HG03354 (cell line): Measurements from ENCODE around the gene LSS.
"Not testable (repeated sequence)": the region's sequence is repeated elsewhere in the genome, so short reads cannot be mapped to it uniquely, and the experiment has no call there.

Experiments used
- ATAC-seq: cut with Tn5 transposase; IDR thresholded peaks from one replicate; pipeline ENCODE4 v1.9.1; 2021; ENCODE audit warnings: mild to moderate bottlenecking; ENCODE audit not compliant: unreplicated experiment, poor library complexity, severe bottlenecking

The LSS gene

DNA sequence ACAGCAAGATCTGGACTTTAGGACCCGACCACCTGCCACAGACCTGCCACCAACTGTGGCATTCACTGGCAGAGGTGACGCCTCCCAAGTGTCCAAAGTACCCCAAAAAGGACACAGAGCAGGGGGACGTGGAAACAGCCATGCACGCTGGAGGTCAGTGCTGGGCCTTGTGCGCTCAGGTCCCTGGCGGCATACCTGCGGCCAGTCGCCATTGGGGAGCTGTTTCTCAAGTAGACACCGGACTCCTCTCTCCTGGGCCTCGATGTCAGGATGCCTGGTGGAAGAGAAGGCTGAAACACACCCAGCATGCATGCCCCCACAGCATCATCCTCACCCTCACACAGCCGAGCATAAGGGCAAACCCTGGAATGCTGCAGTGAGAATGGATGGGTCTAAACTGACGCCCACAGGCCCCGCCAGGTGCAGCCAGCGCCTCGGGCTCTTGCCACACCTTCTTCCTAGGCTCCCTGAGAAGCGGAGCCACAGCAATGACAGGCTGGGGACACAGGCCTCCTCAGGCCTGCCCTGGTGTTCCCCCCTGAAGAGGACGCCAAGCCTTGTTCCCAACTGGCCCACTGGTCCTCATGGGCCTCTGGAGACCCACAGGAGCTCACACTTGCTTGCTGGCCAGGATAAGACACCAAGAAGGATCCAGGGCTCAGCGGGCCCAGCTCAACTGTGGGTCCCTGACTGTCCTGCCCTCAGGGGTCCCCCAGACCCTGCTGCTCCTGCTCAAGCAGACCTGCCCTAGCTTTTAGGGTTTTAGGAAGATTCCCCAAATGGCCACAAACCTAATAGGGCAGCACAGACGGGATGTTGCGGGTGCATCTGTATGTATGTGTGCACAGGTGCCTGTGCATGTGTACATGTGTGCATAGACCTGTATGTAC lies 36.6 kb downstream of the LSS start:
- no peak for ATAC-seq

DNA sequence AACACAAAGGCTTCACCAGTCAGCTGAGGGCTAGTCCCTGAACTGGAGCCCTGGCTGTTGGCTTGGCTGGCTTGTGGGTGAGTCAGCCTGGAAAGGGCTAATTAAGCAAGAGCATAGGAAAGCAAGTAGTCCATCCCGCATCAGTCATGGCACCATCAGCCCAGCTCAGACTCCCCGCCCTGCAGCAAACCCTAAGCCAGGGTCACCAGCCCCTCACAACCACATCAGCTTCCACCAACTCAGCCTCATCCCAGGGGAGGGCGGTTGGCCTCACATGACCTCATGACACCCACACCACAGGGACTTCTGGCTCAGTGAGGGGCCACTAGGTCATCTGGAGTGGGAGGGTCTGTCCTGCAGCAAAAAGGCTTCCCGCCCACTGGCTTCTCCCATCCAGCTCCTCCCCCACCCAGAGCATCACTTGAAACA lies 37.3 kb downstream of the LSS start:
- no peak for ATAC-seq

DNA sequence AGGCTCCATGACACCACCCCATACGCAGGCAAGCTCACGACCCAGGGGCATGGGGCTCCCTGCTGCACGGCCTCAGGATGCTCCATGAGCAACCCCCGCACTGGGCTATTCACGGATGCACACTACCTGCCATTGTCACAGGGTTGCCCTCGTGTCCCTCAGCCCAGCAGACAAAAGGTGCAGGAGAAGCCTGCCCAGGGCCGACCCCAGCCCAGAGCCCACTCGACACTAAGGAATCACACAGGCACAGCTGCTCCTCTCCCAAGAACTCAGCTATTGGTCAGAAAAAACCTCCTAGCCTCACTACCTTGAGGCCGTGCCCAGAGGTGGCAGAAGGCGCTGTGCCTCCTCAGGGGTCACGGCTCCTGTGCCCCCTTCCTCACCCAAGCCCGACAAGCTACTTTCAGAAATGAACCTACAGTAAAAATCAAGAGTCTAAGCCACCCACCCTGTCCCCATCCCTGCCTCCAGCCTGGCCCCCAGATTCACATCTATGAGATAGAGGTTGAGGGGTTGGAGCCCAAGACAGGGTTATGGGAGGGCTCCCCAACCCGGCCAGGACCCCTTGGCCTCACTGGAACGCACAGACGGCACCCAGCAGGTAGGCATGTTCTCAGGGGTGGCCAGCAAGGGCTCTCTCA lies 38.0 kb downstream of the LSS start:
- no peak for ATAC-seq

DNA sequence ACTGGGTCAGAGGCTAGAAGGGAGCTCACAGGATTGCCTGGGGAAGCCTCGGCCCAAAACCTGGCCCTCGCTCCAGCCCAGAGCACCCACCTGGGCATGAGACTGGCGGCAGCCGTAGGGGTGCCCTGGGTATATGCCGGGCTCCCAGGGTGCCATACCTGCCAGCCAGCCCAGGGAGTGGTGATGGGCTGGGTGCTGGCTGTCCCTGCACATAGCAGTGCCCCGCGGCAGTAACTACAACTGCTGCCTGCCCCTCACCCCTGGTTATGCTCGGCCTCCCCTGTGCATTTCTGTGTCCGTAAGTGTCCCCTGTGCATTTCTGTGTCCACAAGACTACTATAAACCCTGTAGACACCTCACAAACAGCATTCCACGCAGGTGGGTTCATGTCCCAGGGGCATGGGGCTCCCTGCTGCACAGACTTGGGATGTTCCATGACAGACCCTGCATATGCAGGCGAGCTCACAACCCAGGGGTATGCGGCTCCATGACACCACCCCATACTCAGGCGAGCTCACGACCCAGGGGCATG lies 38.5 kb downstream of the LSS start:
- no peak for ATAC-seq

DNA sequence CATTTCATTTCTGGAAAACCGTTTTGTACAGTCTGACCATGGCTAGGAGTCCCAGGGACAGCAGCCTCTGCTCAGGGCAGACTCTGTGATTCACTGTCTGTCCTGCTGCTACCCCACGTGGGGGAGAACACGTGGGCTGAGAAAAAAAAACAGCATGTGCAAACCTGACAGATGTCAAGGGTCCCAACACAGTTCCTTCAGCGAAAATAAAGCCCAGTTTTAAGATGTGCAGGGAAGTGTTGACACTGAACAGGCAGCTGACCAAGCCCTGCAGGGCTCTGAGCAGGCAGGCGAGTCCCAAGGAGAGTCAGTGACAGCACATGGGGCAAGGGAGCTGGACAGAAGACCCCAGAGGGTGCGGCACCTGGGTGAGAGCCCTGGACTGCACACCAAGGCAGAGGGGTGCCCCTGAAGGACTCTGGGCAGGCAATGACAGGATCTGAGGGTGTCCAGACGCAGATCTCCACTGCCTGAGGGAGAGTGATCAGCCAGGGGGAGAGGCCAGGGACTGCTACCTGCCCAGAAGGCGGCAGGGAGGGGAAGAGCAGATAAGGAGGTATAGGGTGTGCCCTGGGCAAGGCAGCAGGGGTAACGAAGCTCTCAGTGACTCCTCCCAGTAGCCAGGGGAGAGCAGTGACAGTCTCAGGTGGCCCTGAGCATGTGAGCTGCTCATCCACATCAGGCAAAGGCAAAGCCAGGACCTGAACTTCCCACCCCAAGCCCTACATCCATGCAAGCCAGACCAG lies 39.2 kb downstream of the LSS start:
- no peak for ATAC-seq

DNA sequence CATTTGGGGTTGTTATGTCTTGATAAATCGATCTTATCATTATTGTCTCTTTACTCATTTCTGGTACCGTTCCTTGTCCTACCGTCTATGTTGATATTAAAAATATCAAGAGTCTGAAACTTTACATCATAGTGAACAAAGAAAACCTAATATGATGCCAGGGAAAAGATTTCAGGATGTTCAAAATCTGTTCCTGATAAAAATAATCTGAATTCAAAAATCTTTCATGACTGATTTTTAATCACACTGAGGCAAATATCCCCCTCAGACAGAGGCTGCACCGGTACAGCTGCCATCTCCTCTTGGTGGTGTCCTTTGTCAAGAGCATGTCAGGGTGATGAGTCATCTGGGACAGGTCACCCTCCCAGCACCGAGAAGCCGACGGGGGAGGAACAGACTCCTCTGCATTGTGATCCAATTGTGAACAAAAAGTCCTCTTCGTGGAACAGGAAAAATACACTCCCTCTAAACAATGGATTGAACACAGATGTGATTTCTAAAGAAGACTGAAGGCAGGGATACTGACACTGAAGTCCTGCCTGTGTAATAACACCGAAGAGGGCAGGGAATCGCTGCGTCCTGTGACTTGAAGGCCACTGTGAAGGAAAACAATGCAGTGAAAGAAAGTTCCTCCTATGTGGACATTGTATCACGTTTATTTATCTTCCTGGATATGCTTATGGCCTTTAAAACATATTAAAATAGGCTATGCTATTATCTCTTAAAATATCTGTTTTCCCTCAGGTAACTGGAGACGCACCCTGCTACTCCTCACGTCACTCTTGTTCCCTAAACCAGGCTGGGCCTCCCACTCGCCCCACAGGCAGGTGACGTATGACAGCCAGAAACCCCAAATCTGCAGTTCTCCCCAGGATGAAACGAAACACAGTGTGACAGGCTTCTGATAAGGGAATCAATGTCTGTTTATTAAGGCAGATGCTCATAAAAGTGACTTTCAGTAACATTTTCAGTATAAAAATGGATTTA lies 40.1 kb downstream of the LSS start:
- no peak for ATAC-seq

DNA sequence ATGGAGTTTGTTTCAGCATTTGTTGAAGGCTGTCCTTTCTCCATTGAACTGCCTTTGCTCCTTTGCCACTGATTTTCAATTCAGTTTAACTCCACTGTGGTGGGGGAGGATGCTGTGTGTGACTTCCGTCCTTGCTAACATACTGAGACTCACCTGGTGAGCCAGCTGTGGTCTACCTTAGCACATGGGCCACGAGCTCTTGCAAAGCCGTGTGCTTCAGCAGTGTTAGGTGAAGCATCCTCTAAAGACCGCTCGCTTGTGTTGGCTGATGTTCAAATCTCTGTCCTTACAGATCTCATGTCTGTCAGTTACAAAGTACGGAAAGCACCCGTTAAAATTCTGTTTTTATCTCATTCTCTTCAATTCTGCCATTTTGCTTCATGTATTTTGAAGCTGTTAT lies 40.8 kb downstream of the LSS start:
- ATAC-seq: no peak

DNA sequence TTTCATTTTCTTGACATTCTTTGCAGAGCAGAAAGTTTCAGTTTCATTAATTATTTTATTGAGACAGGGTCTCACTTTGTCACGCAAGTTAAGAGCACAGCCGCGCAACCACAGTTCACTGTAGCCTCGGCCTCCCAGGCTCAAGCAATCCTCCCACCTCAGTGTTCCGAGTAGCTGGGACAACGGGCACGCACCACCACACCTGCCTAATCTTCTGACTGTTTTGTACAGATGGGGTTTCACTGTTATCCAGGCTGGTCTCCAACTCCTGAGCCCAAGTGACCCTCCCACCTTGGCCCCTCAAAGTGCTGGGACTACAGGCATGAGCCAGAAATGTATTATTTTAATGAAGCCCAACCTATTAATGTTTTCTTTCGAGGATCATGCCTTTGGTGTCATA lies 41.3 kb downstream of the LSS start:
- ATAC-seq: no peak

DNA sequence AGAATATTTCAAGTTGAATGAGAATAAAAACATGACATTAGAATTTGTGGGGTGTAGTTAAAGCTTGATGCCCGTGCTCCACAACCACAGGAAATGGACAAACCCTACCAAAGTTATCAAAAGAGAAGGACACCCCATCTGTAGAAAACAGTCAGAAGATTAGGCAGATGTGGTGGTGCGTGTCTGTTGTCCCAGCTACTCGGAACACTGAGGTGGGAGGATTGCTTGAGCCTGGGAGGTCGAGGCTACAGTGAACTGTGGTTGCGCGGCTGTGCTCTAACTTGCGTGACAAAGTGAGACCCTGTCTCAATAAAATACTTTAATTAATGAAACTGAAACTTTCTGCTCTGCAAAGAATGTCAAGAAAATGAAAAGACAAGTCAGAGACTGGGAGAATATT lies 42.9 kb downstream of the LSS start:
- ATAC-seq: no peak

DNA sequence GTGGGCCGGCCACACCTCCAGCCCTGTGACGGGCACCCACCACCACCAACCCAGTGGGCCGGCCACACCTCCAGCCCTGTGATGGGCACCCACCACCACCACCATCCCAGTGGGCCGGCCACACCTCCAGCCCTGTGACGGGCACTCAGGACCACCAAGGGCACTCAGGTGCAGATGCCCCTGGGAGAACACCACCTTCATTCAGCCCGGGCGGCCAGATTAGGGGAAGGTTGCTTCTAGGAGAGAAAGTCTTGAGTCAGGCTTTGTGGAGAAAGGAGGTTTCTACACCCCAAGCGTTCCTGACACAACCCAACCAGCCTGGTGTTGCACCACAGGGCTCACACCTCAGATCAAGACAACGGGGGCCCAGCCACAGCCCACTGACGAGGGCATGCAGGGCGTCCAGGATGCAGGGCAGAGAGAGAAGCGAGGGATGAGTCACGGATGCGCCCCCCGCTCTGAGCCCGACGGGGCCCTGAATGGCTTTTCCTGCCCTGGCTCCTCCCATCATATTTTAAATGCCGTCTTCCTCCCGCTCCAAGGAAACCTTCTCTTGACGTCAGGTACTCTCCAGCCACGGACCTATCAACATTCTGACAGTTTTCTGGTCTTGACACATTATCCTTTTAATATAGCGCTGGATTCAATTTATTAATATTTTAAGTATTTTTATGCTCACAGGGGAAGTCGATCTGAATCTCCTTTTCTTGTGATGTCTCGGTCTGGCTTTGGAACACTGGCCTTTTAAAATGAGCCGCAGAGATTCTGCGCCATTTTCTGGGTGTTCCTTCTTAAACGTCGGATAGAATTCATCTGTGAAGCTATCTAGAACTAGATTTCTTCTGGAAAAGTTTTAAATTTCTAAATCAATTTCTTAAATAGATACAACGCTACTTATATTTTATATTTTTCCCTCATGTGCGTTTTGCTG lies 43.7 kb downstream of the LSS start:
- peak; percentile 72 for ATAC-seq

DNA sequence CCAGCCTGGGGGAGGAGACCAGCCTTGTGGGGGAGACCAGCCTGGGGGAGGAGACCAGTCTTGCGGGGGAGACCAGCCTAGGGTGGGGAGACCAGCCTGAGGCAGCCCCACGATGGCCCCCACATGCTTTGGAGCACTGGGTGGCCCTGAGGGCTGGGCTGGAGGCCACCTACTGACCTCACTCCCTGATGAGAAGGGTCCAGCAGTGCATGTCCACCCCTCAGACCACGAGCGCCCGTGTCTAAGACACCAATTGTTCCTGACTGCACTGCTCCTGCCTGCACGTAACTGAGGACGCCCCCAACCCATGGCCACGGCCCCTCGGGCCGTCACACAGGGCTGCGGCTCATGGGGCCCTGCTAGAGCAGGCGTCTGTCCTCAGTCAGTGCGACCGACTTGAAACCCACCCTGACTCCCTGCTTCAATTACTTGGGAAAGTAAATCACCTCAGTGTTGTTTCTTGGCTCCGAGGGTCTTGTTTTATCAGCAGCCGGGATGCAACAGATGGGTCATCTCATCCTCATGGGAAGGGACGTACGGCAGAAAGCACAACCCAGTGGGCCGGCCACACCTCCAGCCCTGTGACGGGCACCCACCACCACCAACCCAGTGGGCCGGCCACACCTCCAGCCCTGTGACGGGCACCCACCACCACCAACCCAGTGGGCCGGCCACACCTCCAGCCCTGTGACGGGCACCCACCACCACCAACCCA lies 44.5 kb downstream of the LSS start, which contains the start of gene SPATC1L:
Gene SPATC1L, minus strand, starts transcription at position 550 of the 715 bp plus-strand sequence. CDS start 1,643 bp downstream, outside the sequence.
- peak; percentile 71 for ATAC-seq

DNA sequence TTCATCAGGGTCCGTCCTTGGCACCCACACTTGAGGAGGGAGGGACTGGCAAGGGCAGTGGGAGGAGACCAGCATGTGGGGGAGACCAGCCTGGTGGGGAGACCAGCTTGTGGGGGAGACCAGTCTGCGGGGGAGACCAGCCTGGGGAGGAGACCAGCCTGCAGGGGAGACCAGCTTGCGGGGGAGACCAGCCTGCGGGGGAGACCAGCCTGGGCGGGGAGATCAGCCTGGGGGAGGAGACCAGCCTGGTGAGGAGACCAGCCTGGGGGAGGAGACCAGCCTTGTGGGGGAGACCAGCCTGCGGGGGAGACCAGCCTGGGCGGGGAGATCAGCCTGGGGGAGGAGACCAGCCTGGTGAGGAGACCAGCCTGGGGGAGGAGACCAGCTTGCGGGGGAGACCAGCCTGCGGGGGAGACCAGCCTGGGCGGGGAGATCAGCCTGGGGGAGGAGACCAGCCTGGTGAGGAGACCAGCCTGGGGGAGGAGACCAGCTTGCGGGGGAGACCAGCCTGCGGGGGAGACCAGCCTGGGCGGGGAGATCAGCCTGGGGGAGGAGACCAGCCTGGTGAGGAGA lies 45.2 kb downstream of the LSS start:
- ATAC-seq: not testable (repeated sequence)

DNA sequence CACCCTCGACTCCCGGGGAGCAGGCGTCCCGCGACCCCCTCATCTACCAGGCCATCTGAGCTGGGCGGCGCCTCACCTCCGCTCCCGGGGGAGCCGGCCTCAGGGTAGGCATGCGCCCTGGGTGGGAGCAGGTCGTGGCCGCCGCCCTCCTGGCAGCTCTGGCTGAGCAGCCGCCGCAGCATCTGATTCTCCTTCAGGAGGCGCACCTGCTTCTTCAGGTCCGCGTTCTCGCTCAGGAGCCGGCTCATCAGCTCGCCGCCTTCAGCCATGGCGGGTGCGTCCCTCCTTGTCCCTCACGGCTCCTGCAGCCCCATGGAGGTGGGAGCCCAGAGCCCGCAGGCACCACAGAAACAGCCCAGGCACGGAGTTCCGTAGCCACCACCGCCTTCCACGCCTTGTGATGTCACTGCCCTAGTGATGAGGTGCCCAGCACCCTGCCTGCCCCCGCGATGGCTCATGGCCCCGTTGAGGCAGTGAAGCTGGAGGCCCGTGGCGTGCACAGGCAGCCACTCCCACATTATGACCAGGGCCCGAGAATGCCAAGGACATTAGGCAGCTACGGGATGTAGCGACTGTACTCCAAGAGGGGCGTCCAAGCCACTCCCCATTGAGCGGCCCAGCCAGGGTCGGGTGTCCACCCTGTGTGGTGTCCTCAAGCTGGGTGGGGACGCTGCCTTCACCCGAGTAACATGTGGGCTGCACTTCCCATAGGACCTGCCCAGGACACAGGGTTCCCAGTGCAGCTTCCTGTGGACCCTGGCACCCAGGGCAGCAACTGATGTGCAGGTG lies 45.8 kb downstream of the LSS start:
- no peak for ATAC-seq

DNA sequence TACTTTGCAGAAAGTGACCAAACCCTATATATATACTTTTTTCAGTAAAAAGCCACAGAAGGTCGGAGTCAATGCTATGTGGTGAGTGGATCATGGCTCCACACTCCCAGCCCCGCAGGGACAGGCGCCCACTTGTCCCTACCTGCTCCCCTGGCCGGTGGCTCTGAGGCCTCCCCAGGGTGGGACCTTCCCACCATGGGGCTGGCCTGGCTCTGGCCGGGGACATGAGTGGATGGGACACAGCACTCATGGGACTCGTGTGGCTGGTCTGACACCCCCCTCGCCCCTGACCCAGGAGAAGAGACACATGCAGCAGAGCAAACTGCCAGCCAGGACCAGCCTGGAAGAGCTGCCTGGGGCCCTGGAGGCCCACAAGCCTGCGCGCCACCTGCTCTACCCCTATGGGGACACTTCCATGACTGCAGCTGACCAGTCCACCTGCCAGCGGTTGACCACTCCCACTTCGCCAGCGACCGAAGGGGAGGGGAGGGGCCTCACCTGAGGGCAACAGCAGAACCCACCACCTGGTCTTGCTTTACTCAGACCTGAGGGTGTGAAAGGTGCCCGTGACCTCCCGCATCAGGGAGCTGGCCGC lies 46.5 kb downstream of the LSS start:
- no peak for ATAC-seq

DNA sequence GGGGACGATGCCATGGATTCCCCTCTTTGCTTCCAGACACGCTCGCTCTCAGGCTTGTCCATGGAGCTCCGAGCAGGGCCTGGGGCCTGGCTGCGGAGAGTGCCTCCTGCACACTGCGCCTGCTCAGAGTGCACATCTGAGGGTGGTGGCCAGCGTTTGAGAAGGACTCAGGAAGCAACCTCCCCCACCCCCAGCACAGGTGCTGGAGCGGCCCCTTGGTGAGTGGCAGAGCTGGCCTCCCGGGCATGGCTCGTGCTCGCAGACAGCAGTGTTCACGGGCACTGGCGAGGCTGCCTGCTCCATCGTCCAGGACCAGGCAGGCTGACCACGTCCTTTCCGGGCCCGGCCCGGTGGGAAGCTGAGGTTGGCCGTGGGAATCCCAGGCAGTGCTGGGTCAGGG lies 47.1 kb downstream of the LSS start:
- ATAC-seq: no peak

DNA sequence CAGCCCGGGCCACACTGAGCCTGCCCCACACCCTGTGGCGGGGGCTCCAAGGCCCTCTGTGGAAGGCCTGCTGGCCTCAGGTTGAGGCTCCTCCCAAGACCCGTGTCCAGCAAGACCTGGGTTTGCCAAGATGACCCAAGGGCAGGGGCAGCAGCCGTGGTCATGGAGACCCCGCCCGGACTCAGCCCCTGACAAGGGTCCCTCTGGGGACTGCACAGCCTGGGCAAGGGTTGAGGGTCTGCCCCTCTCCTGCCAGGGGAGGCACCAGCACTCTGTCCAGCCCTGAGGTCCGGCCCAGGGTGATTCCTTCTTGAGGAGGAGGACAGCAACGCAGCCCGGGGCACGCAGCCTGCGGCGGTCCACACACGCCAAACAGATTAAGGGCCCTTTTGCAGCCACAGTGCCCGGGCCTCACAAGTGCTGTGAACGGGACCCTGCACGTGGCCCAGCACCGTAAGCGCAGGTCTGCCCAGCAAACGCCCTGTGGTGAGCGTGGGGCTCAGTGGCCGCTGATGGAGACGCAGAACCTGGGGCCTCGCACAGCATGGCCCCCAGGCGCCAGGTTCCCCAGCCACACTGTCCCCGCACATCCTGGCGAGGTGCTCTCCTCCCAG lies 47.7 kb downstream of the LSS start:
- ATAC-seq: no peak
